GM21381 (cell line): Measurements from ENCODE around the gene CABP2.
"Not testable (repeated sequence)": the region's sequence is repeated elsewhere in the genome, so short reads cannot be mapped to it uniquely, and the experiment has no call there.

Experiments
- ATAC-seq: cut with Tn5 transposase; IDR thresholded peaks from one replicate; pipeline ENCODE4 v1.9.1; 2021; ENCODE audit warnings: mild to moderate bottlenecking, moderate library complexity; ENCODE audit not compliant: unreplicated experiment

The CABP2 gene

DNA sequence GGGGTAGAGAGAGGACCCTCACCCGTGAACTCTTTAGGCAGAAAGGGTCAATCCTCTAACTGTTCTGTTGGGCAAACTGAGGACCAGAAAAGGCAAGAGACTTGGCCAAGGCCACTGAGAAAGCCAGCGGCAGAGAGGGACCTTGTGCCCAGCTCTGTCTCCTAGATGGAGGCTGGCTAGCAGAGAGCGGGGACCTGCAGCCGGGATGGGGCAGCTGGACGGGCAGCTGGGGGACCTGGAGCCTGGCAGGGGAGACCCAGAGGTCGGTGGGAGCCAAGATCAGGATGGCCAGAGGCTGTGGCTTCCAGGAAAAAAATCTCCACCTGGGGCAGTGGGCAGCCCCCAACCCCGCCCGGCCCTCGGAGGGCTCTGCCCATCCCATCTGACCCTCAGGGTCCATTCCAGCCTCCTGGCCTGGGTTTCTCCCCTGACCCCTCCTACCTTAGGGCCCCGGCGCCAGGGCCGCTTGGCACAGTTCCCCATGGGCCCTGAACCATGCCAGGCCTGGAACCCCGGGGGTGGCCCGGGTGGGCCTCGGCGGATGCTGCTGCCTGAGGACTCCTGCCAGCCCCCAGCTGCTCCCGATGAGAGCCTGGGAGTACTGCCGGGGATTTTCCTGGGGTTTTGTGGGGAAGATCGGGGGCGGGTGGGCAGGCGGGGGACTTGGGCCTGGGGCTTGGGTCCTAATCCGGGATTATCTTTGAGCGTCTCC is at the start of gene CABP2:
CABP2 (minus strand) TSS at position 603 of the 712 bp plus-strand sequence; CDS start at position 483, 120 bp downstream.
- ATAC-seq, result no peak

DNA sequence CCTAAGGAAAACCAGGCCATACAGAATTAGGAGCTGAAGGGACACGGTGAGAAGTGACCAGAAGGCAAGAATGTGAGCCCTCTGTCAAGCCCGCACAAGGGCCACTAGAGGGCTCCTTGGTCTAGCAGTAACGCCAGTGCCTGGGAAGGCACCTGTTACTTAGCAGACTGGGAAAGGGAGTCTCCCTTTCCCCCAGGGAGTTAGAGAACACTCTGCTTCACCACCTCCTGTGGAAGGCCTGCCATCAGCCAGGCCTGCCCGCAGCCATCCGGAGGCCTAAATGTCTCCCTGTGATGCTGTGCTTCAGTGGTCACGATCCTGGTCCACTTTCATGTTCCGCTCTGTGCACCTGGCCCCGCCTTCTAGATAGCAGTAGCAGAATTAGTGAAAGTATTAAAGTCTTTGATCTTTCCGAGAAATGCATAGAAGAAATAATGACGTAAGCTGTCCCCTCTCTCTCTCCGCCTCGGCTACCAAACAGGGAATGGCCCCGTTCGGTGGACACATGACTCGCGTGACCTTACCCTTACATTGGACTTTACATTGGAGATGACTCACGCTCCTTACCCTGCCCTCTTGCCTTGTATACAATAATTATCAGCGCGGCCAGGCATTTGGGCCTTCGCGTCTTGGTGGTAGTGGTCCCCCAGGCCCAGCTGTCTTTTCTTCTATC is 49.6 kb upstream of the CABP2 start:
- no peak for ATAC-seq

DNA sequence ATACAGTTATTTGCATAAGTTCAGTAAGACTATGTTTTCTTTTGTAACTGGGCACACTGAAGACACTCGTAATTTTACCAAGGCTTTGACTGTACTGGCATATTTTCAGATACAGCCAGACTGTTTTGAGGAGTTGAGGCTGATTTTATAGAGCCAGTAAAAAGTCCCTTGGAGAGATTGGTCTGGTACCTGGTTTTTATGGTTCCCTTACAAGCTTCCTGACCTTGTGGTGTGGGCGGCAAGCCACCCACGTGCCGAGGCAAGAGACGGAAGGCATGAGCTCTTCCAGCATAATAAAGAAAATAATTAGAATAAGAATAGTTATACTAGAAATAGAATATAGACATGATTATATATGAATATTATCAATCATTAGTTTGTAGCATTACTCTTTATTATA is 49.1 kb upstream of the CABP2 start:
- ATAC-seq, result no peak

DNA sequence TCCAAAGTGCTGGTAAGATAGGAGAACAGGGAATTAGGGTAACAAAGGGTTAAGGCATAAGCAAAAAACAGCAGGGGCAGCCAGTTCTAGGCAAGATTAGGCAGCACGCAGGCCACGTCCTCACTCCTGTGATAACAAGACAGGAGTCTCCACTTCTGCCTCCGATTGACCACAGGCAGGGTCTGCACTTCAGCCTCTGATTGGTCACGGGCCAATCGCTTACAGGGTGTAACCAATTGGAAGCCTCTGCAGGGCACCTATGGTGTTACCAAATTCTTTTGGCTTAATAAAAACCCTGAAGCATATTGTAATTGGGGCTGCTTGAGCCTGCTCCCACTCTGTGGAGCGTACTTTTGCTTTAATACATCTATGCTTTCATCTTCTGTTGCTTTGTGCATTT is 48.2 kb upstream of the CABP2 start:
- ATAC-seq, result no peak

DNA sequence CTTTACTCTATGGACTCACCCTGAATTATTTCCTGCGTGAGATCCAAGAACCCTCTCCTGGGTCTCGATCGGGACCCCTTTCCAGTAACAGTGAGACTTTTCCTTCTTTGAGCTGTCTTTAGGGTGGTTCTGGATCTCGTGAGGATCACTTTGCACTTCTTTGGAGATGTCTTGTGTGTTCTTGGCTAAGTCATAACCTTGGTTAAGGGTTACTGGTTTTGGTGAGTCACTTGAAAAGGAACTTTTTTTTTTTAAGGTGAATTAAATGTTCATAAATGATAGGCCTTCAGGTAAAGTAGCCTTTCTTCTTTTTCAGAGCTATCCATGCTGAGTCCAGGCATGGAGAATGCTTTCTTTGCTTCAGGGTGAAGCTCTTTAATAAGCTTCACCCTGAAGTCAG is 41.0 kb upstream of the CABP2 start:
- no peak for ATAC-seq

DNA sequence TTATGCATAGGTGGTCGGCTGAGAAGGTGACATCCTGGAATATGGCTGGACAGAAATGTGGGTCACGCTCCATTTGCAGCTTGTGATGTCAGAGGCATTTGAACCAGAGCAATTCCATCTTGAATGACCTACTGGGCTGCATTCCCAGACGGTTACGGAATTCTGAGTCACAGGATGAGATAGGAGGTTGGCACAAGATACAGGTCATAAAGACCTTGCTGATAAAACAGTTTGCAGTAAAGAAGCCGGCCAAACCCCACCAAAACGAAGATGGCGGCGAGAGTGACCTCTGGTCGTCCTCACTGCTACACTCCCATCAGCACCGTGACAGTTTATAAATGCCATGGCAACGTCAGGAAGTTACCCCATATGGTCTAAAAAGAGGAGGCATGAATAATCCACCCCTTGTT is 40.5 kb upstream of the CABP2 start:
- ATAC-seq, result not testable (repeated sequence)

DNA sequence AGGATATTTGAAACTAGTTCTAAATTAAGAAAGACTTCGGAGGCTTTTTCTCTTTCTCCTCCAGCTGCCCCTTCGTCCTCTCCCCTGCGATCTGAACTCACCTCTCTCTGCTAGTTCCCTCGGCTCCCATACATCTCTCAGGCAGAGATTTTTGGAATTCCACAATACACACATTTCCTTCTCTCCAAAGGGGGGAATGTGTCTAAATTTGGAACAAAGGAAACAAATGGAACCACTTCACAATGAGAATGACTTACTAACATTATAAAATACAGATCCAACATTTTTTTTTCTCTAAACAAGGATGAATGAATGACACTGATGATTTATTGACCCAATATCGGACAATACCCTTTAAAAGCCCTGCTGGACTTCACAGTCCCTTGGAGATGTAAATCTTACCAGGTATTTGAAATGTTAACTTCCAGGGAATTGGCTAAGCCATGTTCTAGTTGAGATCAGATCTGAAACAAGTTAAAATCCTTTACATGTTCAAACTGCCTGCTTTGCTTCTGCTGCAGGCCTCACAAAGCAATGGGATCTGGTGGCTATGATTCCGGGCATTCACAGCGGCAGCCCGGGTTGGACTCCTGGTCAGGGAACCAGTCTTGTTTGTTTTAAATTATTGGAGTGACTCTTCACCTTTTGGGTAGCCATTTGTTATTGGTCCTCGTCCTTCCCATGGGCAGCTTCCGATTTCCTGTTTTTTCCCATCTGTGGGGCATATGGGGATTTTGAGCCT is 39.9 kb upstream of the CABP2 start:
- no peak for ATAC-seq

DNA sequence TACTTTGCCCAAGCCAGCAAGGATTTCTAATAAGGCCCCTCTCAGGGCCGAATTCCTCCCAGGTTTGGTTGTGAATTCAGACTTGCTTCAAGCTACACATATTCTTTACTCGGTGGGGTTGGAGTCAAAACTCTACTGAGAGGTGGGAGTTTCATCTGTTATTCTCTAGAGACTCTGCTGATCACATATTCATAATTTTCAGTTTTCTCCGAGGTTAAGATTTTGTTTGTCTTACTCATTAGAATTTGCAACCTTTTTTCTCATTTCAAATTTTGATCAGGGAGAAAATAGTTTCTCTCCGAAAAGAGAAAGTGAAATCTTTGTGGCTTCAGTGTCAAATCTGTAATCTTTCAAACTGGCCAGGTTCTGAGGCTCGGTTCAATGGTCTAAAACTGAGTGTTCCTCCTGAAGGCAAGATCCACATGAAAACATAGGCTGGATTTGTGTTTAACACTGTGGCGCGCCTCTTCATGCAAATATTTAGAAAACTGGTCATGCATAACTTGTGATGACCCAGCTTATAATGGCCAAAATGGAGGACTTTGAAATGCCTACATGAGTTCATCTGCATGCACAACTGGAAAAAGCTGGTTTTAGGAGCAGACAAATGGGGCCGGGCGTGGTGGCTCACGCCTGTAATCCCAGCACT is 38.8 kb upstream of the CABP2 start:
- peak; percentile 65 for ATAC-seq

DNA sequence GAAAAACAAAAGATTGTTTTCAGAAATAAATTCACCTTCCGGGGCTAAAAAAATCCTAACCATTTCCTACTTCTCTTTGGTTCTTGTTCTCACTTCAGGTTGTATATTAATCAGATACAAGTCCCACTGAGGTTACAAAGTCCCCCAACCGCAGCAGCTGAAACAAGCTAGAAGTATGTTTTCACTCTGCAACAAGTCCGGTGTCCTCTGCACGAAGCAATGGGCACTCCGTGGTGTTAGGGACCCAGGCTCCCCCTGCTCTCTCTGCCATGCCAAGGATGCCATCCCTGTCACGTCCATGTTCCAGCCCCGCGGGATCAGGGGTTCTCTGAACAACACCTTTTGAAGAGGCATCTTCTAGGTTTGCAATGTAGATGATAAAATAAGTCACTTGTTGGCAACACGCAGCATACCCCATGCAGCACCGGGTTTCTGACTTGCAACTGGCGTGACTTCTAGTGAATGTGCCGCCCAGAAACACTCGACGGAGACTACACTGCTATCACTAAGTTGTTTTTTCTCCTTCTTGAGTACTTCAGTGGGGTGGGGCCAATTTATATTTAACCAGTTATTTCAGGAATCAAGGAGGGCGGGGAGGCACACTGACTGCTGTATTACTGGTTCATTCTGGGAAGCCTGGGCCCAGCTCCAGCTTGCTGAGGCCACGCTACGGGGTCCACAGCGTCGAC is 35.0 kb upstream of the CABP2 start:
- no peak for ATAC-seq

DNA sequence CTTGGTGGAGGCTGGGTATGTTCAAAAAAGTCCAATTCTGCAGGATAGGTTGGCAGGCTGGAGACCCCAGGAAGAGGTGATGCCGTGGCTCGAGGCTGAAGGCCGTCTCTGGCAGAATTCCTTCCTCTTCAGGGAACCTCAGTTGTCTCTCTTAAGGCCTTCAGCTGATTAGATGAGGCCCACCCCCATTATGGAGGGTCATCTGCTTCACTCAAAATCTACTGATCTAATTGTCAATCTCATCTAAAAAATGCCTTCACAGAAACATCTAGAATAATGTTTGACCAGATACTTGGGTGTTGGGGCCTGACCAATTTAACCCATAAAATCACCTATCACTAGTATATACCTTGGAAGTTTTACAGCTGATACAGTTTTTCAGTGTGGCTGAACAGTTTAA is 33.0 kb upstream of the CABP2 start:
- ATAC-seq, result no peak

DNA sequence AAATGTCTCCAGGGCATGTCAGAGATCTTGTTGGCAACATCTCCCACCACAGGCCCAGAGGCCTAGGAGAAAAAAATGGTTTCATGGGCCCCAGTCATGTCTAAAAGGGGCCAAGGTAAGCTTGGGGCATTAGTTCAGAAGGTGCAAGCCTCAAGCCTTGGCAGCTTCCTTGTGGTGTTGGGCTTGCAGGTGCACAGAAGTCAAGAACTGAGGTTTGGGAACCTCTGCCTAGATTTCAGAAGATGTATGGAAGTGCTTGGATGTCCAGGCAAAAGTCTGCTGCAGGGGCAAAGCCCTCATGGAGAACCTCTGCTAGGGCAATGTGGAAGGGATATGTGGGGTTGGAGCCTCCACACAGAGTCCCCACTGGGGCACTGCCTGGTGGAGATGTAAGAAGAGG is 28.5 kb upstream of the CABP2 start:
- not testable (repeated sequence) for ATAC-seq

DNA sequence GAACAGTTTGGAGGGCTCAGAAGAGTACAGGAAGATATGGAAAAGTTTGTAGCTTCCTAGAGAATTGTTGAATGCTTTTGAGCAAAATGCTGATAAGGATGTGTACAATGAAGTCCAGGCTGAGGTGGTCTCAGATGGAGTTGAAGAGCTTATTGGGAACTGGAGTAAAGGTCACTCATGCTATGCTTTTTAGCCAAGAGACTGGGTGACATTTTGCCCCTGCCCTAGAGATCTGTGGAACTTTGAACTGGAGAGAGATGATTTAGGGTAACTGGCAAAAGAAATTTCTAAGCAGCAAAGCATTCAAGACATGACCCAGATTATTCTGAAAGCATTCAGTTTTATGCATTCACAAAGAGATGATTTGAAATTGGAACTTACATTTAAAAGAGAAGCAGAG is 27.9 kb upstream of the CABP2 start:
- ATAC-seq, result no peak

DNA sequence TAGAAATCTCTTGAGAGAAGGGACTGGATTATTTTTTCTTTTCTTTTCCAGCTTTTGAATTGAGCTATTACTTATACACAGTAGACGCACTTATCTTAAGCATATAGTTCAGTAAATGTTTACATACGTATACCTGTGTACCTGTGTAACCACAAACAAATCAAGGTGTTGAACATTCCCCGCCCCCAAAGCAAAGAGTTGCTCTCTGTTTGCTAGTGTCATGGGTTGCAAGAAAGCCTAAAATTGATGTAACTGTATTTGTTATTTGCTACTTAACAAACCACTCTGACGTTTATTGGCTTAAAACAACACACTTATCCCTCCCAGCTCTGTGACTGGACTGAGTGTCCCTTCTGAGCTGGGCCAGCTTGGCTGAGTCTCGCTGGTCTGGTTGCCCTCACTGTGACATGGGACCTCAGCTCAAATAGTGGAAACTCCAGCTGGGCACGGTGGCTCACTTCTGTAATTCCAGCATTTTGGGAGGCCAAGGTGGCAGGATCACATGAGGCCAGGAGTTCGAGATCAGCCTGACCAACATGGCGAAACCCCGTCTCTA is 25.4 kb upstream of the CABP2 start:
- no peak for ATAC-seq

DNA sequence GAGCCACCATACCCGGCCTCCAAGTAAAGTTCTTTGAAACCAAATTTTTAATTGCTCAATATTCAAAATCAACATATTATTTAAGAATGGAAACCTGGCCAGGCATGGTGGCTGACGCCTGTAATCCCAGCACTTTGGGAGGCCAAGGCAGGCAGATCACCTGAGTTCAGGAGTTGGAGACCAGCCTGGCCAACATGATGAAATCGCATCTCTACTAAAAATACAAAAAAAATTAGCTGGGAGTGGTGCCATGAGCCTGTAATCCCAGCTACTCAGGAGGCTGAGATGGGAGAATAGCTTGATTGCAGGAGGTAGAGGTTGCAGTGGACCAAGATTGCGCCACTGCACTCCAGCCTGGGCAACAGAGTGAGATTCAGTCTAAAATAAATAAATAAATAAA is 24.9 kb upstream of the CABP2 start:
- ATAC-seq, result not testable (repeated sequence)

DNA sequence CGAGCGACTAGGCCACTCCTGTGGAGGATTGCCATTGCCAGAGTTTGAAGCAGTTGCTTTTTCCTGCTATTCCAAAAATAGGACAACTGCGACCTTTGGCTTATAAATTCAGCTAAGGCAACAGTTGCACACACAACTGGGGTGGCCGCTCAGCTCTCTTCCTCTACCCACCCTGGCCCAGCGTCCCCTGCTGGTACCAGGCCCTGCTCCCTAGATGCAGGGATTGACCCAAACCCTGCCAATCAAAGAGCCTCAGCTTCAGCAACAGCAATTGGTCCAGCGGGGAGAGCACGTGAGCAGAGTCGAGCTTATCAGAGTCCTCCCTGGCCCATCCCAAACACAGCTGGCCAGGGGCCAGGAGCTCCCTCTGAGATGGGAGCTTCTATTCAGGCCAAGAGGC is 22.0 kb upstream of the CABP2 start:
- ATAC-seq, result no peak

DNA sequence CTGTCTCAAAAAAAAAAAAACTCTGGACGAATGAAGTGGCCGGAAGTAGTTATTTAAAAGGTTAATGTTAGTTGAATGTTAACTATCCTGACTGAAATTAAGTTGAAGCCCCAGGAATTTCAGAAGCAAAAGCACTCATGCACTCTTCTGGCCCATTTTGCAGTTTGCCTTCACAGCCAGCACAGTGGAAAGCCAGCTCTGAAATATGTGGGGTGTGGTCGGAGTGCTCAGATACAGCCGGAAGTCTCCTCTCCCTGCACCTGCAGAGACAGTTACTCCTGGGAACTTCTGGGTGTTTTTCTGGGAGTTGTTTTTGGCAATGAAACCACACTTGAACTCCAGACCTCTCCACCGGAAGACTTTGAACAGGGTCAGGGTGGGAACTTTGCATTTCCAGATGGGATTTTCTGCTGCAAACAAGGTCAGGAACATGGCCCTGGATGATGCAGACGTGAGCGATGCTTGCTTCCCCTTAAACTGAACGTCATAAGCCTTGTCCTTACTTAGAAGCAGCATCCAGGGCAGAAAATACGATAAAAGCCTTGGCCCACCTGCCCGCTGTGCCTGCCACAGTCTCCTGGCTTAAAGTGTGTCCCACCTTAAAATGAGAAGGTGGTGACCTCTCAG is 21.5 kb upstream of the CABP2 start:
- ATAC-seq, result no peak

DNA sequence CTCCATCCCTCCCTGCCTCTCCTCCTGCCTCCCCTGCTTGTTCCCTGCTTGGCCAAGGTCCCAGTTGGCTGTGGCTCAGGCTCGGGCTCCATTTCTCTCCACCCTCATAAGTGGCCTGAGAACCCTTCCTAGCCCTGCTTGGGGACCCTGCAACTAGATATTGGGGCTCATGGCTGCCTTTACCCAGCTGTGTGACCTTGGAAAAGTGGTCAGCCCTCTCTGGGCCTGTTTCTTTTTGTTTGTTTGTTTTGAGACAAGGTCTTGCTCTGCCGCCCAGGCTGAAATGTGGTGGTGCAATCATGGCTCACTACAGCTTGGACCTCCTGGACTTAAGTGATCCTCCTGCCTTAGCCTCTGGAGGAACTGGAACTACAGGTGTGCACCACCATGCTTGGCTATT is 20.3 kb upstream of the CABP2 start:
- no peak for ATAC-seq

DNA sequence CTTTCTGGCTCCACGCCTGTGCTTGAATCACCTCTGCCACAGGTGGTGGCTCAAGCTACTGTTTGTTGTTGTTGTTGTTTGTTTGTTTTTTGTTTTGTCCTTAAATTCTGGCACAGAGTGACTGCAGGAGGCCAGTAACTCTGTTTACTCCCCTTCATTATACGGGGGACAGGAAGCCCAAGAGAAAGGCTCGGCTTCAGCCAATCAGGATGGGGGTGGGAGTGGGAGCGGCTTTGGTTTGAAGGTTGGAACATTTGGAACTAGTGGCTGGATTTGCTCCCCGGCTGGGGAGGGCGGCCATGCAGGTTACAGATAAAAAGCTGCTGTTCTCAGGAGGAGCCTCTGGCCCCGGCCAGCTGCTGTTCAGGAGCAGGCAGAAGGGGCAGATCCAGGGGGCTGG is 19.7 kb upstream of the CABP2 start:
- ATAC-seq, result no peak

DNA sequence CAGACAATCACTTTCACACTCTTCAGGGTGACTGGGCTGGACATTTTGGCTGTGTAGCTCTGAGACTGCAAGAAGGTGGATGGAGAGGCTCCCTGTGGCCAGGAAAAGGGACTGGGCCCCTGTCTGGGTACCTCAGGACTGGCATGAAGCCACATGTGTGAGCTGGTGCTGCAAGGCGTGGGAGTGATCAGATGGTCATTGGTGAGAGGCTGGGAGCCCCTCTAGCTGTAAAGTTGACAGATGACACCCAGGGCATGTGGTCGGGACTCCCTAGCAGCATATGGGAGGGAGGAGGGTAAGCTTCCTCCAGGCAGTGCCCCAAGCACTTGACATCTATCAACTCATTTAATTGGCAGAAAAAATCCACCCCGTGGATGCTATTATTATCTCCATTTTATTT is 18.9 kb upstream of the CABP2 start:
- ATAC-seq, result no peak

DNA sequence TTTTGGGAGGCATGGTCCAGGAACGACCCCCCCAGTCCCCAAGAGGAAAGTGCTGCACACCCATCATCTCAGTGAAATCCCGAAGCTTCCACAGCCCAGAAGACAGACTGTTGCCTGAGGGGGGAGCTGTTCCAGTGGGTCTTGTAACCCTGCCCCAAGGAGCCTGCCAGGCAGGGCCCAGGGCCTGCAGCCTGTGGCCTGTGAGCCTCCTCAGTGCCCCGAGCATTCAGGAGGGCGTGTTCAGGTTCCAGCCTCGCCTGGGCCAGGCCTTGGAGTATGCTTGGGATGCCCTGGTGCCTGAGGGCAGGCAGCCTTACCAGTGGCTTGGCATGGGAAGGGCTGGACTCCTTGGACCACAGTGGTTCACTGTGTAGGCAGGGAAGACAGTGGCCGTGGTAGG is 18.0 kb upstream of the CABP2 start:
- no peak for ATAC-seq
